Stimulated activated CD8-positive, alpha-beta memory T cell treated with anti-CD3 and anti-CD28 coated beads, Interleukin-15, amount 100 ng/mL, for 24 hours (primary cell): ENCODE measurements around the gene VBP1.
"Not testable (repeated sequence)": the region's sequence is repeated elsewhere in the genome, so short reads cannot be mapped to it uniquely, and the experiment has no call there.

Source experiments
- DNase-seq: peaks from one replicate; pipeline ENCODE4 v3.0.0-alpha.2; 2020; ENCODE audit warnings: low read depth

VBP1 gene

GRCh38 chrX:155216179-155216939, at the start of gene VBP1:
Gene VBP1, plus strand, starts transcription at chrX:155216460. Its CDS starts 23 bp downstream, at chrX:155216483.
- peak; percentile 58 for DNase-seq

GRCh38 chrX:155169881-155170280, 46.4 kb upstream of the VBP1 start:
- no peak for DNase-seq

- DNase-seq: no peak
These were observed 36.8 kb upstream of the VBP1 start for GRCh38 chrX:155179346-155179997.

GRCh38 chrX:155188786-155189185, 27.5 kb upstream of the VBP1 start:
- no peak for DNase-seq

- no peak for DNase-seq
These were observed 5.1 kb upstream of the VBP1 start for GRCh38 chrX:155211208-155211607.

- DNase-seq: no peak
These were observed 2.5 kb upstream of the VBP1 start for GRCh38 chrX:155213731-155214130.

- DNase-seq: no peak
These were observed 649 bp upstream of the VBP1 start for GRCh38 chrX:155215443-155216178.

- no peak for DNase-seq
These were observed 730 bp downstream of the VBP1 start for GRCh38 chrX:155216940-155217440.

GRCh38 chrX:155218777-155219176, 2.5 kb downstream of the VBP1 start:
- no peak for DNase-seq

GRCh38 chrX:155221351-155221750, 5.1 kb downstream of the VBP1 start:
- no peak for DNase-seq

- not testable (repeated sequence) for DNase-seq
These were observed 7.5 kb downstream of the VBP1 start for GRCh38 chrX:155223746-155224145.

- no peak for DNase-seq
These were observed 9.5 kb downstream of the VBP1 start for GRCh38 chrX:155225774-155226173.

GRCh38 chrX:155231163-155231562, 14.9 kb downstream of the VBP1 start:
- DNase-seq: no peak

GRCh38 chrX:155235891-155236290, 19.6 kb downstream of the VBP1 start:
- no peak for DNase-seq

GRCh38 chrX:155237719-155238118, 21.5 kb downstream of the VBP1 start:
- no peak for DNase-seq

GRCh38 chrX:155242300-155242699, 26.0 kb downstream of the VBP1 start:
- DNase-seq: no peak

- DNase-seq: no peak
These were observed 30.5 kb downstream of the VBP1 start for GRCh38 chrX:155246748-155247147.

- DNase-seq: no peak
These were observed 31.2 kb downstream of the VBP1 start for GRCh38 chrX:155247497-155247896.

GRCh38 chrX:155251391-155251790, 35.1 kb downstream of the VBP1 start:
- DNase-seq: no peak

- DNase-seq: no peak
These were observed 43.5 kb downstream of the VBP1 start for GRCh38 chrX:155259752-155260151.

- no peak for DNase-seq
These were observed 46.9 kb downstream of the VBP1 start for GRCh38 chrX:155262970-155263754.
